ENCODE data around the gene KMT5B.

GRCh38 chr11:68181719-68182451 is 31.2 kb downstream of the KMT5B start:
- TF ChIP-seq, protein P1, sequence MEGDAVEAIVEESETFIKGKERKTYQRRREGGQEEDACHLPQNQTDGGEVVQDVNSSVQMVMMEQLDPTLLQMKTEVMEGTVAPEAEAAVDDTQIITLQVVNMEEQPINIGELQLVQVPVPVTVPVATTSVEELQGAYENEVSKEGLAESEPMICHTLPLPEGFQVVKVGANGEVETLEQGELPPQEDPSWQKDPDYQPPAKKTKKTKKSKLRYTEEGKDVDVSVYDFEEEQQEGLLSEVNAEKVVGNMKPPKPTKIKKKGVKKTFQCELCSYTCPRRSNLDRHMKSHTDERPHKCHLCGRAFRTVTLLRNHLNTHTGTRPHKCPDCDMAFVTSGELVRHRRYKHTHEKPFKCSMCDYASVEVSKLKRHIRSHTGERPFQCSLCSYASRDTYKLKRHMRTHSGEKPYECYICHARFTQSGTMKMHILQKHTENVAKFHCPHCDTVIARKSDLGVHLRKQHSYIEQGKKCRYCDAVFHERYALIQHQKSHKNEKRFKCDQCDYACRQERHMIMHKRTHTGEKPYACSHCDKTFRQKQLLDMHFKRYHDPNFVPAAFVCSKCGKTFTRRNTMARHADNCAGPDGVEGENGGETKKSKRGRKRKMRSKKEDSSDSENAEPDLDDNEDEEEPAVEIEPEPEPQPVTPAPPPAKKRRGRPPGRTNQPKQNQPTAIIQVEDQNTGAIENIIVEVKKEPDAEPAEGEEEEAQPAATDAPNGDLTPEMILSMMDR (IDR thresholded peaks at IDR 0.05), result no peak
- no peak for TF ChIP-seq POLR2A (IDR thresholded peaks at IDR 0.05)

Data from ovary (tissue), 3 donors.